NCI-H345 treated with DMSO at 0.1 percent for 48 hours (cell line): ENCODE data around the gene C17orf50.

Source experiments
- DNase-seq: peaks from one replicate; lab custom pipeline; 2025; ENCODE audit not compliant: unreplicated experiment; lab: John Stamatoyannopoulos, UW

Gene C17orf50

DNA sequence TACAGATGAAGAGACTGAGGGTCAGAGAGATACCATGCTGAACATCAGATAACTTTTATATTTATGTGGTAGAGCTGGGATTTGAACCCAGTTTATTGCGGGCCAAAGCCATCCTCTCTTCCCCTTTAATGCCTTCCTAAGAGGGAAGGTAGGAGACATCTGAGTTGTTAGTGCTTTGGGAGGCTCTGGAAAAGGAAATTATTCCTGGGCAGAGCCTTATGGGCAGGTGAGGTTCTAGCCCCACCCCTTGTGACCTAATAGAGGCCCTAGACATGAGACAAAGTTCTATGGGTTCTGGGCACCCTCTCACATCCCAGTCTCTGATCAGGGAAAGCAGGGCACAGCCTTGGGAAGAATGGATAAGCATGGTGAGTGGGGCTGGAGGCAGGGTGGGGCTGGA lies at the start of gene C17orf50:
Gene C17orf50, plus strand, starts transcription at position 301 of the 400 bp plus-strand sequence. Its CDS starts 55 bp downstream, at position 356.
- DNase-seq, result no peak

DNA sequence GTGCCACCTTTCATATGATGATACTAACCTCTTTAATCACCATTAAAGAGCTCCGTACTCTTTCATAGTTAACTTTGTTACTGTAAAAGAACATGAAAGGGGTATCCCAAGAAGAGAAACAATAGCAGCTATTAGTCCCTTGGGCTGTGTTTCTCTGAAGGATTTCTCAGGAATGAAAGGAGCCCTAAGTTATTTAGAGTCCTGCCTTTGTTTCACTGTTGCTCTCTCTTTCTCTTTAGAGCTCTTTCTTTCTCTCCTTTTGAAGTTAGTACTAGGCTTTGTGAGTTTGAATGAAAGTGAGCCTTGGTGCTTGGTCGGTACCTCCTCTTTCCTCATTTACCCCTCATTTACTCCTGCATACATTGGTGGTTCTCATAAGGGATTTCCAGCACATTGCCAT lies 49.7 kb upstream of the C17orf50 start:
- no peak for DNase-seq

GRCh38 chr17:35713069-35713728 lies 47.5 kb upstream of the C17orf50 start:
- no peak for DNase-seq

- DNase-seq, result no peak
Measured at GRCh38 chr17:35714988-35715387, 45.7 kb upstream of the C17orf50 start.

GRCh38 chr17:35715416-35715815 lies 45.3 kb upstream of the C17orf50 start:
- DNase-seq, result no peak

DNA sequence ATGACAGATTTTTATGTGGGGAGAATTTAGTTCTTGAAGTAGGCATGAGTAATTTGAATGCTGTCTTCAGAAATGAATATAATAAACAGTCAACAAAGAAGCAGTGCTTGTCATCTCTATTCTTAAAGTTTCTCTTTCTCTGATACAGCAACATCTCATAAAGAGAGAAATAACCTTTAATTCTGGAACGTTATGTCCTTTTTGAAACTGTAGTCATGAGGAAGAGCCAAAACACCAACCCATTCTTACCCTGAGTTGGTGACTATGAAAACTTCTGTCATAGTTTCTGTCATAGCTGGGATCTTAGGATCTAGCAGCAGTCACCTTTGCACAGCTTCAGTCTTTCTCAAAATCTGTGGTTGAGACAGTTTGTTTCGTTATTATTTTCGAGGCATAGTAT lies 44.5 kb upstream of the C17orf50 start:
- DNase-seq, result no peak

DNA sequence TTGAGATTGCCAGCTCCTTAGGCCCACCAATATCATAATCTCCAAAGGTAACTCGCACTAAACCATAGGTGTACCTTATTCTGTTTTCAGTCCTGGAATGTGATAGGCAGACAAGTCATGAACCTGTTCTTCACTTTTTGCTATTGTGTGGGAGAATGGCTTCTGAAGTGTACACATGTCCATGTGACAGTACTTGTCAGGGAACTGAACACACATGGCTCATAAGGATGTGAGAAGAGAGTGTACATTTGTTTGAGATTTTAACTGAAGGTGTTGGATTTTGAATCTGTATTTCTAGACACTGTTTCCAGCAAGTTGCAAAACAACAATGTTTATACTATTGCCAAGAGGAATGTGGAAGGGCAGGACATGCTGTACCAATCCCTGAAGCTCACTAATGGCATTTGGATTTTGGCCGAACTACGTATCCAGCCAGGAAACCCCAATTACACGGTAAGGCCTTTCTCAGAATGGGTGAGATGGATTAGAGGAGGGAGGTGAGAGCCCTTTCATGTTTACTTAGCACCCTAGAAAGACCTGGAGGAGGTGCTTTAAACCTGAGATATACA lies 43.7 kb upstream of the C17orf50 start:
- DNase-seq, result no peak

- no peak for DNase-seq
Measured at GRCh38 chr17:35717475-35717874, 43.2 kb upstream of the C17orf50 start.

GRCh38 chr17:35723735-35724134 lies 37.0 kb upstream of the C17orf50 start:
- no peak for DNase-seq

- DNase-seq, result no peak
Measured at GRCh38 chr17:35725058-35725457, 35.6 kb upstream of the C17orf50 start.

DNA sequence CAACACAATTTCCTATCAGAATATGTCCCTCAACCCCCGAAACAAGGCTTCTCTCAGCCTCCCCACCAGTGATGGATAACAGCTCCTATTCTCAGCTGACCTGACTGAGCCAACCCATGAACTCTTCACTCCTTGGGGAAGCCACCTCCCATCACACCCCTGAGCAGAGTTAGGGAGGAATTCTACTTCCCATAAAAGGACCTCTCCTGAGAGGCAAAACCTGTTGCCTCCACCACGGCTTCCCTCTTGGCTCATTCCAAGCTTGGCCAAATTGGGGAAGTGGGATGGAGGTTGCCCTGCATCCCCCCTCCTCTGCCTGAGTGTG lies 34.9 kb upstream of the C17orf50 start:
- no peak for DNase-seq

GRCh38 chr17:35726127-35726952 lies 34.3 kb upstream of the C17orf50 start:
- DNase-seq, result no peak

DNA sequence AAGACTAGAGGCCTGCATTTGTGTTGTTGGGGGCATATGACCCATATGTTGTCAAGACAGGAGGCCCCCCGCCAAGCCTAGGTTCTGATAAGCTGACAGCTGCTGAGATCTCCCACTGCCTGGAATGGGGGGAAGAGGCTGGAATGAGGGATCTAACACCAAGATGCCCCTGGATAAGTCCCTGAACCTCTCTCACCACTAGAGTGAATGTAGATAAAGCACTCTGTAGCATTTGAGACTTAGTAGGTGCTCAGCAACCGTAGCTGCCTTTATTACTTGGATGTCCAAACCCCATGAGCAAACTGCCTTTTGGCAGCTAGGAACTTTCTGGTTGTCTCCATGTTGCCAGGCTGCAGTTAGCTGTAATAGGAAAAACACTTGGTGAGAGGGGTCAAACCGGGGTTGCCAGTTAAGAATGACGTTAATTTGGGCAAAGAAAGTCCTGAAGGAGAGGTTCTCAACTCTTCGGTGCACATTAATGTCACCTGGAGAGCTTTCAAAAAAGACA lies 33.7 kb upstream of the C17orf50 start:
- DNase-seq, result no peak

- DNase-seq, result no peak
Measured at GRCh38 chr17:35727635-35728034, 33.1 kb upstream of the C17orf50 start.

- DNase-seq, result no peak
Measured at GRCh38 chr17:35728551-35728950, 32.1 kb upstream of the C17orf50 start.

GRCh38 chr17:35729405-35729833 lies 31.3 kb upstream of the C17orf50 start:
- DNase-seq, result no peak

GRCh38 chr17:35730400-35731005 lies 30.2 kb upstream of the C17orf50 start:
- no peak for DNase-seq

GRCh38 chr17:35731239-35731916 lies 29.3 kb upstream of the C17orf50 start, which contains the start of gene RASL10B:
TSS of gene RASL10B (plus strand) at chr17:35731639. CDS start at chr17:35735185, 3,546 bp downstream.
- no peak for DNase-seq

DNA sequence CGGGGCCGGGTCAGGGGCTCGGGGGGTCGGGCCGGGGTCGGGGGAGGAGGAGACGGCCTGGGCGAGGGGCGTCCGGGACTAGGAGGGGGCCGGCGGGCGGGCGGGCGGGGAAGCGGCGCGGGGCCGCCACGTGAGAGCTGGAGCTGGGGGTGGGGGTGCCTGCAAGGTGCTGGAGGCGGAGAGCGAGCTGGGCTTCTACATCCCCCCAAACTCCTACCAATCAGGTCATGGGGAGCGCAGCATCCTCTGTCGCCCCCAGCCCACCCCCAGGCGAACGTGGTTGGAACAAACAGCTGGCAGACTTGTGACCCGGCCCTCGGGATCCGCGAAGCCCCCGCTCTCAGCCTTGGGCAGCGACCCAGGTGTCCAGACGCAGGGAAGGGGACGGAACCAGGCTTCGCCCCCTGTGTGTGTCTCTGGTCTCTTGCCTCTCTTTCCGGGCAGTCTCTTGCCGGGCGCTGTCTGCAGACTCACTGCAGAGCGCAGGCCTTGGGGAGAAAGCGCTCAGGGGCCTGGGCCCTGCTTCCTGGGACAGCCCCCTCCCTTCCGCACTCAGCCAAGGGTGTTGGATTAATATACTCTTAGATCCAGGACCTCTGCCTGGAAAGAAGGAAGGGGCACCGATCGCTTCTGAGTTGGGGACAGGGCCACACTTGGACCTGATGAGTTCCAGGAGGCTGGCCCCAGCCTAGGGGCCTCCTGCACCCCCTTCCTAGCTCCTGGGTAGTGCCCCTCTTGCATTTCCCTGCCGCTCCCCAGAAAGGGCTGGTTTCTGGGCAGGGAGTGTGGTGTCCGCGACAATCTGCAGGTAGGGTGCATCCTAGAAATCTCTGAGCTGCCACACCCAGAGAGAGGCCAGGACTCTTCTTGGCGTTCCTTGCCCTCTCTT lies 28.5 kb upstream of the C17orf50 start:
- no peak for DNase-seq

DNA sequence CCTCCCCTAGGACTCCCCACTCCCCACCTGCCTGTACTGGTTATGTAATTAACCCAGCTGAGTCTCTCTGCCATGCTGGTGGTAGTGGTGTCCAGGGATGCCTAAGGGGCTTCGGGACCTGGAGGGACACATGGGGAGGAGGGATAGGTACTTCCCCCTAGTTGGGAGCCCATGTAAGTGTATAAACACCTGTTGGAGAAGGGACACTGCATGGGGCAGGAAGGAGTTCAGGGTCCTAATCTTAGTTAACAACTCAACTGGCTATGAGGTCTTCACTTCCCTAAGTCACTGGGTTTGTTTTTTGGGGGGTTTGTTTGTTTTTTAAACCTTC lies 27.9 kb upstream of the C17orf50 start:
- DNase-seq, result no peak
